GM21528 (cell line): ENCODE measurements around the gene QARS1.

Source experiments
- ATAC-seq: cut with Tn5 transposase; IDR thresholded peaks from one replicate; pipeline ENCODE4 v1.9.1; 2021; ENCODE audit warnings: mild to moderate bottlenecking, moderate library complexity; ENCODE audit not compliant: unreplicated experiment, low FRiP score

QARS1 gene

DNA sequence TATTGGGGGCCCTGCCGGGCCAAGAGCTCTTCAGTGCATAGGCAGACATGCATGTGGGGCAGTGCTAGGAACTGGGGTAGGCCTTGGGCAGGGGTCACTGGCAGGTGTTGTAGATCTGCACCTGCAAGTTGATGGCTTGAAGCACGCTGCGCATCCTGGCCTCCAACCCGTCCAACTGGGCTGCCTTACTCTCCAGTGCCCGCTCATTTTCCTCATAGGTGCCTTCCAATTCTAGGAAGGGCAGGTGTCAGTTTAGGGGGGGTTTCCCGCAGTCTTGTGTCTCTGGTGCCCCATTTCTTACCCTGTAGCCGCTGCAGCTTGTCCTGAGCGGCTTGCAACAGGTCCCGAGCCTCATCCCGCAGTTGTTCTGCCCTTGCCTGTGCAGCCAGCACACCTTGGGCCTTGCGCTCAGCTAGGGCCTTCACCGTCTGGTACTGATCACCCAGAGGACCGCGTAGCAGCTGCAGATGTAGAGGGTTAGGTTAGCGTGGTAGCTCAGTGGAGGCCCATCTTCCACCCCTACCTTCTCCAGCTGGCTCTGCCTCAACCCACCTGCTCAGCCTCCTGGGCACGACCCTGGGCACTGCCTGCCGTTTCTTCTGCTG lies 16.7 kb upstream of the QARS1 start:
- ATAC-seq: peak; percentile 3

DNA sequence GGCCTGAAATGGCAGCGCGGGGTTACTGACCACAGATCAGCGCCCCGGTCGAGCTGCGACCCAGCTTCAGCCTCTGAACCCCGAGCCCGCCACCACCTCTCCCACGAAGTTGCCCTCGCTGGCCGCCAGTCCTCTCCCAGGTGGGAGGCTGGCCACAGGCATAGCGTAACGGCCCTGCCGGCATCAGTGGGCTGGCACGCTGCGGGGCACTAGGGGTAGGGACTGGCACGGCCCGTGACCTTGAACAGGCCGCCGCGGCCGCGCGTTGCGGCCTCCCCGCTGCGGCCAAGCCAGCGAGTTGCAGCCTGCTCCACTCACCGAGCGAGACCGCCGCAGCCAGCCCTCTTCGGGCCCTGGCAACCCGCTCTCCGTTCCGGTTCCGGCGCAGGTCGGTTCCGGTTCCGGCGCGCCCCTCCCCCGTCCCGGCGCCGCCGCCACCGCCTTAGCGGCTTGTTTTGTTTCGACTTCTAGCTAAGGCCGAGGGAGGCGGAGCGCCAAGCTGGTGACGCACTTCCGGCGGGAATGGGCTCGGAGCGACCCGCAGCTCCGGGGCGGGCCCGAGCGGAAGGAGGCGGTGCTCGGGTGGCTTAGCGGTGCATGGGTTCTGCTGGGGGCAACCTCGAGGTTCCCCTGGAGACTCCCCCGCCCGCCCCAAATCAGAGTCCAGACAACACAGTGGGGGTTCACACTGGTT lies 16.0 kb upstream of the QARS1 start, which contains the start of gene USP19:
USP19 (minus strand) TSS at position 386 of the 694 bp plus-strand sequence. CDS start 1,678 bp downstream, outside the sequence.
- ATAC-seq: peak; percentile 78

DNA sequence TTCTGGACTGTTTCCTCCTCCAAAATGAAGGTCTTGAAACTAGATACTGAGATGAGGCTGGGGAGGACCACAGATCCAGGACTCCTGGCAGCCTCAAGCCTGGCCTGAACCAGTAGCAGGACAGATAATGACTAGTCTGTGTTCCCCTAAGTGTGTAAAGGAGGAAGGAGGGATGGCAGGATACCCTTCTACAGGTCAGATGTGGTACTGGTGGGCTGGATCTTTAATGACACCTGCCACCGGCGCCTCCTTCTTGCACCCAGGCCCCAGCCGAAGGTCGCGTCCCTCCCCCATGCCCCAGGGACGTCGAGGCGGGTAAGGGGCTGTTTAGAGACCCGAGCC lies 15.5 kb upstream of the QARS1 start:
- ATAC-seq: peak; percentile 7

DNA sequence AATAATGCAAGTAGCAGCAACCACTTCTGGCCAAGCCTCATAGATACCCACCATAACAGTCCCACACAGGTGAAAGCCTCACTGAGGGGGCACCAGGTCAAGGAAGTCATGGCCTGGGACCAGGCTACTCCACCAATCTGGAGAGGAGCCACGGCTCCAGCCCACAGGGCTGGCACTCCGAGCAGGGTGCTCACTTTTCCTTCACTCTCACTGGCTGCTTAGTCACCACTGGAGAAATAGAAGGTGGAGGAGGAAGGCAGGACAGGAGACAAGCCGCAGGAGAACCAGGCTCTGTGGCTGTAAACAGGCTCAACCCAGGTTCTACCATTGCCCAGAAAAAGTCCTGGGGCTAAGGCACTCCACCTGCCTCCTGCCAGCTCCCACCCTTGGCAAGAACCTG lies 14.9 kb upstream of the QARS1 start:
- ATAC-seq: no peak

DNA sequence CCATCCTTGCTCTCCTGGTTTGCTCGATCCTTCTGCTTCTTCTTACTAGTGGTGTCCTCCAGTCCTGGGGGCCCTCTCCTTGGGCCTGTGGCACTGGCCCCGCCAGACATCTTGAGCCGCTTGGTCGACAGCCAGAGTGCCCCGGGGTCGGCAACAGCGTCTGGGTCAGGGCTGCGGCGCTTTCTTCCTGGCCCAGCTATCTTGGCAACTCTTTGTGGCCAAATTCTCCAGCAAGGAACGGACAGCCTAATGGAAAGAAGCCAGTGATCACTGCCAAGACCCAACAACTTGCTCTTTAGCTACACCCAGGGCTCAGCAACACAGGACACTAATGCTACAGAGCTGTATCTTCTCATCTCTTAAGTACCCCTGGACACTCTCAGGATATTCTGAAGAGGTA lies 14.5 kb upstream of the QARS1 start:
- ATAC-seq: no peak

DNA sequence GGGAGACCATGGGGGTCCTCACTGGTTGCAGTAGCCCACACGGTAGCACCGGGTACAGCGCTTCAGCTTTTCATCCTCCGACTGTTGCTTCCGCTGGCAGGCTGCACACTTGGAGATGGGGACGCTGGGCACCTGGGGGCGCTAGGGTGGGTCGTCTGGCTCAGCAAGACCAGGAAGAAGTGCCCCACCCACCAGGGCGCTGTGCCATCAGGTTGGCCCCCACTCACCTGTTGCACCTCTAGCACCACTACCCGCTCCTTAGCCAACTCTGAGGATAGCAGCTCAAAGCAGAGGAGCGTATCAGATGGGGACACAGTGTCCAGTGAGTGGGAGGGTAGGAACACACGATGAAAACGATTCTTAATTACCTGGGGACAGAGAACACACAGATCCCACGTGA lies 7.7 kb upstream of the QARS1 start:
- ATAC-seq: no peak

DNA sequence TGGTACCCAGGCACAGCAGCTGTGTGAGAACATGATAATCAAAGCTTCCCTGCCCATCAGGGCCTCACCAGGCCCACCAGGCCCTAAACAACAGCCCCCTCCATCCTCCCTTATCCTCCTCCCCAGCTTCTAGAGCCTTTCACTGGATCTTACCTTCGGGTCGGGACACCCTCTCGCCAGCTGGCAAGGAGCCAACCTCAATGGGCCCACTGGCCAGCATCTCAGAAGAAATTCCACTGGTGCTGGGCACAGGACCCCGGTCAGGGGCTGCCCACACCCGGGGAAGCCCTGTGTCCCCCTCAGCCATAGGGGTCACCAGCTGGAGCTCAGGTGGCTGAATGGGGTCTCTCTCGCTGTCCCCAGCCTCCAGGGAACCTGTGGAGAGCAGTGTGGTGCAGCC lies 6.8 kb upstream of the QARS1 start:
- no peak for ATAC-seq

DNA sequence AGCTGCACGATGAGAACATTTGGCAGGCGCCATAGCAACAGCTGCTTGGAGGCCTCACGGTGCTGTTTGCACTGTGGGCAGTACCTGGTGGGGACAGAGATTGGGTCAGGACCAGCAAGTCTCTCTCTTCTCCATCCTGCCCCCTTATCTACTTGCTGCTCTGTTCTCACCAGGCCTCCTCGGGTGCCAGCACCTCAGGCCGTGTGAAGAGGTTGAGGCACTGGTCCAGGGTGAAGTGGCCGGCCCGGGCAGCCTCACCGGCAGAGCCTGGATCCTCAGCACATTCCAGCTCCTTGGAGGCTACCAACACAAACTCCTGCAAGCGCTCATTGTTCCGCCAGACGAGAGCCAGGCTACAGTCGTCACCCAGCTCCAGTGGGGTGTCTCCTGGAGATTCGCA lies 6.2 kb upstream of the QARS1 start:
- no peak for ATAC-seq

DNA sequence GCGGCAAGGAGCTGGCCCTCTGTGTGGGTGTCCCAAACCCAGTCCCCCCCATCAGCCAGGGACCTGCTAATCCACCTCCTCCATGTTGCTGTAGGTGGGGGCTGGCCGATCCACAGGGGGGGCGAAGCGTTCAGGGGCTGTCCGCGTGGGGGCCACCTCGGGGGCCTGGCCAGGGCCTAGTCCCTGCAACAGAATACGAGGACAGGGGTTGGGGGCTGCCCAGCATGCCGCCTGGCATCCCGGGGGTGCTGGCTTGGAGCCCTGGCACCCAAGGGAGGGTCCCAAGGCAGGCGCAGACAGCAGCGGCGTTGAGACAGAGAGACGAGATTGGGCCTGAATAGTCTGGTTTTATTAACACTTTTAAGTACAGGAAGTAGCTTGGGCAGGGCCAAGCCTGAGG lies 3.8 kb upstream of the QARS1 start:
- ATAC-seq: no peak

DNA sequence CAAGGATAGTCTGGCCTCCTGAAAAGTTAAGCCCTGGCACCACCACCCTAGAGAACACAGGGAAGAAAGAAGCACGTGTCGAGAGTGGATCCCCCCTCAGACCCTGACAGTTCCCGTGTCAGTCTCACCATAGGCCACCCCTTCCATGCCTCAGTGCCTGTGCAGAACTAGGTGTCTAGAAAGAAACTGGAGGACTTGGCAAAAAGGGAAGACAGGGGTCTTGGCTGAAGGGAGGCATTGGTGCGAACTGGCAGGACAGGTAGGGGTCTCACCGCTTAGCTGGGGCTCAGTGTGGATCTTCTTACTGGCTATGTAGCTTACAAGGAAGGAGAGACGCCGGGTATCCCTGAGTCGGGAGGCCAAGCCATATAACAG lies 518 bp downstream of the QARS1 start:
- no peak for ATAC-seq

DNA sequence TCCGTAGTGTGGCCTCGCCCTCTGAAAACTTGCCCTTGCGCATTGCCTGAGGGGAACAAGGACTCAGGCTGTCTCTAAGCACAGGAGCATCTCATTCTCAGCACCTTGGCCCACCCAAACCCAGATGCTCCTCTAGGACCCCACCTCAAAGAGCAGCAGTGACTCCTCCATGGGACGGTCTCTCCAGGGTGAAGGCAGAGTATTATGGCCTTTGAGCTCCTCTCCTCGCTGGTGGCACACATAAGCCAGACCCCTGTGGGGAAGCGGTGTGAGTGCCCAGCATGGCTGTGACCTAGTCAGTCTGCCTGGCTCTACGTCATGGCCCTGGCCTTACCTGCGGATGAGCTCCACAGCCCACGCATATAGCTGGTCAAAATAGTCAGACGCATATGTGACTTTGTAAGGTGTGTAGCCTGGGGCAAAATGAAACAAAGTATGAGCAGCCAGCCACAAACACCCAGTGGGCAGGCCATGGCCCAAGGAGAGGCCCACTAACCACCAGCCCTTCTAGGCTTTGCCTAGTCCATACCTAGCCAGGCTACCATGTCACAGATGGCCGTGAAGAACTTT lies 4.4 kb downstream of the QARS1 start:
- ATAC-seq: no peak

DNA sequence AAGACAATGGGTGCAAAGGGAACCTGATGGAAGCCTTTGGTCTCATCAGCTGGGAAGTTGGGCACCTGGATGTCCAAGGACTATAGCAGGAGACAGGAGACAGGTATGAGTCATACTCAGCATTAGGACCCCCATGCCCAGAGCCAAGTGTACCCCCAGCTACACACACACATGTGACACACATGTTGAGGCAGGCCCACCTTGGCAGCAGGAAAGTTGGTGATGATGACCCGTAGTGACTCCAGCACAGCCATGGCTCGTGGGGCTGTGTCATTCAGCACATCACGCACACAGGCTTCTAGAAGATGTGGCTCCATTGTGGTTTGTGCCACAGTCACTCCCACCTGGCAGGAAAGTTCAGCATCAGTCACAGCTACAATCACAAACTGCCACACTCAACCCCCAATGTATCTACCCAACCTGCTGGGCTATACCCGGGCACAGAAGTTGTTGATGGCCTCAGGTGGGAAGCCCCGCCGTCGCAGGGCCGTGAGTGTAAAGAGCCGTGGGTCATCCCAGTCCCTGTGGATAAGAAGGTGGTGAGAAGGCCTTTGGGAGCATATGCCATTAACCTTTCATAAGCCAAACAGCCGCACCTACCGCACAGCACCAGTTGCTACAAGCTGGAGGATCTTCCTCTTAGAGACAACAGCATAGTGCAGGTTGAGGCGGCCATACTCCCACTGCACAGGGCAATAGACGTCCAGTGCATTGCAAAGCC lies 5.5 kb downstream of the QARS1 start:
- no peak for ATAC-seq

DNA sequence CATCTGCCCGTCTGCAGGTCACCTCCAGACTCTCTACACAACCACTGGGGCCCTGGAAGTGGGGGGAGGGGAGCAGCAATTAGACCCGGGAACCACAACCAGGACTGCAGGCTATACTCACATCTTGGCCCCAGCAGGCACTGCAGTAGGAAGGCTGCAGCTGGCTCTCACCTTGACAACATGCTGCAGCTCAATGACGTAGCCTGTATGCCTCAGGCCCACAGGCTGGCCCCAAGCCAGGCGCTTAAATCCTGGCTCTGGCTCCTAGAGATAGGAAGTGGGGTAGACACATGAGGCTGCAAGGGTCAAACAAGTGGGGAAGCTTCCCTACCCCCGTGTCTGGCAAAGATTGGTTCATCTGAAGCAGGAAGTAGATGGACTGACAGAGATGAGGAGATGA lies 6.1 kb downstream of the QARS1 start:
- no peak for ATAC-seq

DNA sequence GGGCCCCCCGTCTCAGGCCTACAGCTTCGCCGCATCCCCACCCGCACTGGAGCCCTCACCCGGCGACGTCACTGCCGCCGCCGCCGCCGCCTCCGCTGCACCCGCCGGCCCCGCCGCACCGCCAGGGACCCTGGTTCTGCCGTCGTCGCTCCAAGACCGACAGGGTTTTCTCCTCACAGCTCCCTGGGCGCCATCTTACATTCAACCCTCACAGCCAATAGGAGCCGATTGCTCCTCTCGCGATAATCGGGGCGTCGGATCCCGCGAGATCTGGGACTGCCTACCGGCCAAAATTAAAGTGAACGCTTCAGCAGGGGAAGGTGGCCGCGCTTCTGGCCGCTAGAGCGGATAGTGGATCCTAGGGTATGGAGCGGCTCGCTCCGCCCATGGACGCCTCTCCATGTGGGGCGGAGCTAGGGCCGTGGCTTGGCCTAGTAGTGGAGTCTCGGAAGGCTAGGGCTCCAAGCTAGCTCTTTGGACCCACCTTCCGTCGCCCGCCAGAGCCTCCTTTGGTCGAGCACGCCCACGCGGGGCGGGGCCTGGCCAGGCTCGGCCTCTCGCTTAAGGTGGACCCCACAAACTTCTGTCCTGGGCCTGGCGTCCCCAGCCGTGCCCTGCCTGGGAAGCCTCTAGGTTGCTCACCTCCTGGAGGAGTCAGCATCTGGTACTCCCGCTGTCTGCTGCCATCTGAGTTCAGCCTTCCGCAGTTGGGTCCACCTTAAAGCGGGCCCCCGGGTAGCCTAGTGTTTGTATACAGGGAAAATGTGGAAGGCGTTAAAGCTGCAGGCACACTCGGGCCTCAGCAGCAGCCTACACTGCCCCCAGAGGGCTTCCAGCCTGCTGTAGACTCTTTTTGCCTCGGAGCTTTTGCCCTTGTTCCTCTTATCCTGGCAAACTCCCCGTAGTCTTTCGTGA lies 10.4 kb downstream of the QARS1 start, which contains the start of gene QRICH1:
QRICH1 (minus strand) TSS at position 219 of the 915 bp plus-strand sequence. CDS start 17,054 bp downstream, outside the sequence.
- peak; percentile 85 for ATAC-seq

DNA sequence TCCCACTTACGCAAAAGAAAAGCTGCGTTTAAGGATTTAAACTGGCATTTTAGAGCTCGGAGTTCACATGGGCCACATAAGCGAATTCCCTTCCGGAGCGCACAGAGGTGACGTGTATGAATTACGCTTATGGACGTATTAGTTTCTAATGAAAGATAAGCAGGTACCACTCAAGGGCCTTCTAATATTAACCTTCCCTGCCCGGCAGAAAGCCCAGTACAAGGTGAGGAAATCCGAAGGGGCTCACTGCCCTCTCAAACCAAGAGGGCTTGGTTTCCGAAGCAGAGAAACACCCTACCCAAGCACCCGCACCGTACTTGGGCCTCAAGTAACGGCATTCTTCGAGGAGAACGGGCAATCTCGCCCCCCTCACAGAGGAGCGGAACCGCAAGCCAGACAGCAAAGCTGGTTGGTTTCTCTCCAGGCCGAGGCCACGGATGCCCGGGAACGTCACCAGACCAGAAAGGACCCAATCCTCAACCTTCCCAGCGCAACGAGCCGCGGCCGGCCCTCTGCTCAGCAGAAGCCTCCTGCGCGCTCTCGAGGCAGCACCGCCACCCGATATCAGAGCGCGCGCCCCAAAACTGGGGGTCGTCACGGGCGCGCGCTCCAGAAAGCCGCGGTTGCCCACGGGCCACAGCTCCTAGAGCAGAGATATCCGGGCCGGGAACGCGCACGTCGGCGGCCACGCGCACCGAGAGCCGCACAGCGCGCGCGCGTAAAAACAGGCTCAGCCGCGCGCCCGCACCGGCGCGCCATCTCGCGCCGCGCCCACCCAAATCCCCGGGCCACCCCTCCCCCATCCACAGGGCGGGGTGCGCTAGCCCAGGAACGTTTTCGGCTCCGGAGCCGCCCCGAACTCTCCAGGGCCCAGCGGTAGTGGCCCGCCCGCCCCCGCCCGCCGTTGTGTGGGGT lies 11.4 kb downstream of the QARS1 start:
- ATAC-seq: peak; percentile 48

DNA sequence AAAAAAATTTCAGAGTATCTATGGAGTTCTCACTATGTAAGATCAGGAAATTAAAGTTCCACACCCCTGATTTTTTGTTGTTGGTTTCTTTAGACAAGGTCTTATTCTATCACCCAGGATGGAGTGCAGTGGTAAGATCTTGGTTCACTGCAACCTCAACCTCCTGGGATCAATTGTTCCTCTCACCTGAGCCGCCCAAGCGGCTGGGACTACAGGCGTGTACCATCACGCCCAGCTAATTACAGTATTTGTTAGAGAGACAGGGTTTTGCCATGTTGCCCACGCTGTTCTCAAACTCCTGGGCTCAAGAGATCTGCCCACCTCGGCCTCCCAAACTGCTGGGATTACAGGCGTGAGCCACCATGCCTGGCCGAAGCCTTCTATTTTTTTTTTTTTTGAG lies 23.1 kb downstream of the QARS1 start:
- ATAC-seq: no peak

DNA sequence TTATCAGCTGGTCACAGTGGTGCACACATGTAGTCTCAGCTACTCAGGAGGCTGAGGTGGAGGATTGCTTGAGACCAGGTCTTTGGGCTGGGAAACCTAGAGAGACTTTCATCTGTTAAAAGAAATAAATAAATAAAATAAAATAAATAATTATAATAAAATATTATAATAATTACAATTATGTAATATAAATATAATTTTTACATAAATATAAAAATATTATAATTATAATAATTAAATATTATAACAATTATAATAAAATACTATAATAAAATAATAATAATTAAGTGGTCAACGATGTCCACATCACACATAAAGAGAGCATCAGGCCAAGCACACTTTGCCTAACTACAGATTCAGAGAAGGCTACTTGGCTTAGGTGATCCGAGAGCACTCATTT lies 25.3 kb downstream of the QARS1 start:
- no peak for ATAC-seq

DNA sequence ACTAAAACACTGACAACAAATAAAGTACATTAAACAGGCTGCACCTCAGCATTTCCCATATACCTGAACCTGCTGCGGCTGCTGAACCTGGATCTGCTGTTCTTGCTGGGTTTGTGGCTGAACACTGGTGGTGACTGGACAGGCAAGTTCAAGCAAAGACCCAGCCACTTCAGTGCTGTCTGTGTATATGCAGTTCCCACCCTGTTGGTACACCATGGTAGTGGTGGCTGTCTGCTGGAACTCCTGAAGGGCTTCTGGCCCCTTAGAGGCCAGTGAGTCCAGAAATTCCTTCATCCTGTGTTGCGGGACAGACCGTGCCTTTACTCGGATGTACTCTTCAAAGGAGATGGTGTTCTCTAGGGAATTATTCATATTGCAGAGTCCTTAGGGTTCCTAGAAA lies 27.9 kb downstream of the QARS1 start:
- ATAC-seq: no peak

DNA sequence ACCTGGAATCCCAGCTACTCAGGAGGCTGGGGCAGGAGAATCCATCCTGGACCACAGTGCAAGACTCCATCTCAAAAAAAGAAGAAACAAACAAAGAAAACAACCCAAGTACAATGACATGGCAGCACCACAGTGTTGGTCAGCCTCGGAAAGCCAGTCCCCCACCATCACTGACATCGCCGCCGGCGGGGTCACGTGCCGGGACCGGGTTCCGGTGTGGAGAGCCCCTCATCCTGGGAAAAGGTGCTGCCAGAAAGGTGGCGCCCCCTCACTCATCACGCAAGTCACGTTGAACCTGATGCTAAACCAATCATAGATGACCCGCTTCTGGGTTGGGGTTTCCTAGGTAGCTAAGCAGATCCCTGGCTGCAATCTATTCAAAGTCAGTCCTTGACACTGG lies 28.4 kb downstream of the QARS1 start:
- no peak for ATAC-seq
